Body of pancreas (tissue), 4 donors: ENCODE measurements around the gene ALG12.

Experiments used
- POLR2A ChIP-seq, 3 donors: fragments of 450-650 bp; IDR thresholded peaks; one replicate each; pipeline ENCODE4 v1.6.1; 2016; ENCODE audit warnings: antibody characterized with exemption in 3 of 3, mild to moderate bottlenecking in 2 of 3
- TF ChIP-seq, protein P1 (sequence below), 7 experiments: fragments of 450-650 bp in 4 of 7; fragments of 200-600 bp in 3 of 7; sonication (generic) in 3 of 7; IDR thresholded peaks; one replicate each; pipeline ENCODE4 v1.5.1; 2016 to 2019; ENCODE audit warnings: antibody characterized with exemption in 7 of 7

DNA sequence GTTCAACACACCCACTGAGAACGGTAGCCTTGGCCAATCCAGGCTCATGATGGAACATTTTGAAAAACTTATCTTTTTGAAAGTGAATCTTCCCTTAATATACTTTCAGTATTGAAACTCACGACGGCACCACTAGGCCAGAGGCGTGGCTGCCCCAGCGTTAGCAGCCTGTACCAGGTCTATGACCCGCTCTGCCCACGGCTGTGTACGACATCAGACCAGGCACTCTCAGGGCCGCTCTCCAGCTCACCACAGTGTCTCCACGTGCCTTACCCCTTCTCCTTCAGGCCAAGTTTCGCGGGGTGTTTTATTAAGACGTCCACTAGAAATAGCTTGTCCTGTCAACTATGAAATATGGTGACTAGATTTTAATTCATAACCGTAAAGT is 31.2 kb downstream of the ALG12 start:
- TF ChIP-seq, protein P1, sequence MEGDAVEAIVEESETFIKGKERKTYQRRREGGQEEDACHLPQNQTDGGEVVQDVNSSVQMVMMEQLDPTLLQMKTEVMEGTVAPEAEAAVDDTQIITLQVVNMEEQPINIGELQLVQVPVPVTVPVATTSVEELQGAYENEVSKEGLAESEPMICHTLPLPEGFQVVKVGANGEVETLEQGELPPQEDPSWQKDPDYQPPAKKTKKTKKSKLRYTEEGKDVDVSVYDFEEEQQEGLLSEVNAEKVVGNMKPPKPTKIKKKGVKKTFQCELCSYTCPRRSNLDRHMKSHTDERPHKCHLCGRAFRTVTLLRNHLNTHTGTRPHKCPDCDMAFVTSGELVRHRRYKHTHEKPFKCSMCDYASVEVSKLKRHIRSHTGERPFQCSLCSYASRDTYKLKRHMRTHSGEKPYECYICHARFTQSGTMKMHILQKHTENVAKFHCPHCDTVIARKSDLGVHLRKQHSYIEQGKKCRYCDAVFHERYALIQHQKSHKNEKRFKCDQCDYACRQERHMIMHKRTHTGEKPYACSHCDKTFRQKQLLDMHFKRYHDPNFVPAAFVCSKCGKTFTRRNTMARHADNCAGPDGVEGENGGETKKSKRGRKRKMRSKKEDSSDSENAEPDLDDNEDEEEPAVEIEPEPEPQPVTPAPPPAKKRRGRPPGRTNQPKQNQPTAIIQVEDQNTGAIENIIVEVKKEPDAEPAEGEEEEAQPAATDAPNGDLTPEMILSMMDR (IDR thresholded peaks at IDR 0.05): no peak
- no peak for TF ChIP-seq POLR2A (IDR thresholded peaks at IDR 0.05)
